Ascending aorta (tissue), 2 donors: ENCODE data around the gene COG8. TPM values are rescaled to one million over a fixed set of nuclear protein-coding genes. Genes with fewer than 3 reads are reported as not detected.

Experiments
- DNase-seq, 2 donors: peaks; one replicate each; pipeline ENCODE4 v3.0.0-alpha.2; 2019; ENCODE audit warnings: low spot score in 2 of 2
- H3K27ac ChIP-seq, 2 donors: fragments of 200-600 bp; sonication (generic); one replicate each; pipeline ENCODE4 v1.5.1; 2016 to 2017; ENCODE audit warnings: mild to moderate bottlenecking in 1 of 2
- H3K27me3 ChIP-seq: fragments of 200-600 bp; sonication (generic); one replicate; pipeline ENCODE4 v1.5.1; 2017
- H3K36me3 ChIP-seq, 2 donors: fragments of 200-600 bp; sonication (generic); one replicate each; pipeline ENCODE4 v1.5.1; 2016
- H3K4me1 ChIP-seq, 2 donors: fragments of 200-600 bp; sonication (generic); one replicate each; pipeline ENCODE4 v1.5.1; 2016 to 2017; ENCODE audit warnings: mild to moderate bottlenecking in 1 of 2
- H3K4me3 ChIP-seq, 2 donors: fragments of 200-600 bp; sonication (generic); one replicate each; pipeline ENCODE4 v1.5.1; 2016 to 2017; ENCODE audit warnings: mild to moderate bottlenecking in 1 of 2
- H3K9me3 ChIP-seq, 2 donors: fragments of 200-600 bp; sonication (generic); one replicate each; pipeline ENCODE4 v1.5.1; 2016
- intact Hi-C: fragments of 100-400 bp; cut with DNase I; formaldehyde crosslinking; loops from one replicate; pipeline ENCODE4 v1.15.1; 2023
- total RNA-seq: library from RNA; depleted of rRNA; stranded (reverse); fragments of >200 nt; gene quantifications from one replicate; pipeline ENCODE4 v1.1.0, GENCODE V29; 2016
- TF ChIP-seq, protein P1 (sequence below), 3 experiments: fragments of 200-600 bp in 2 of 3; fragments of 450-650 bp in 1 of 3; sonication (generic) in 2 of 3; IDR thresholded peaks; one replicate each; pipeline ENCODE4 v1.5.1; 2016 to 2019; ENCODE audit warnings: antibody characterized with exemption in 3 of 3, mild to moderate bottlenecking in 1 of 3, moderate library complexity in 1 of 3

COG8 gene
- total RNA-seq, 1 donor from 2014 or later, result 24.7 TPM

DNA sequence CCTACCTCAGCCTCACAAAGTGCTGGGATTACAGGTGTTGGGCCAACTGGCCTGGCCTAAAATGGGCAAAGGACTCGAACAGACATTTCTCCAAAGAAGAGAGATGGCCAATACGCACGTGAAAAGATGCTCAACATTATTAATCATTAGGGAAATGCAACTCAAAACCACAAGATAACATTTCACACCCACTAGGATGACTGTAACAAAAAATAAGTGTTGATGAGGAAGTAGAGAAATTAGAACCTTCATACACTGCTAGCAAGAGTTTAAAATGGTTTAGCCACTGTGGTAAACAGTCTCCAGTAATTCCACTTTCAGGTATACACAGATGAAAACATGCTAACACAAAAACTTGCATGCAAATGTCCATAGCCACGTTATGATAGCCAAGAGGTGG, 6.6 kb upstream of the COG8 start:
- Histone ChIP-seq H3K36me3 (peaks cover 3 to 5% of the 10 kb centered on the region in 2 donors), H3K9me3 (no peaks in the 10 kb centered on the region), H3K27ac (no peak overlapping the region), H3K4me3 (no peak overlapping the region), H3K27me3 (no peaks in the 10 kb centered on the region), H3K4me1 (peaks cover 0 to under 1% of the 10 kb centered on the region in 2 donors)
- TF ChIP-seq, protein P1, sequence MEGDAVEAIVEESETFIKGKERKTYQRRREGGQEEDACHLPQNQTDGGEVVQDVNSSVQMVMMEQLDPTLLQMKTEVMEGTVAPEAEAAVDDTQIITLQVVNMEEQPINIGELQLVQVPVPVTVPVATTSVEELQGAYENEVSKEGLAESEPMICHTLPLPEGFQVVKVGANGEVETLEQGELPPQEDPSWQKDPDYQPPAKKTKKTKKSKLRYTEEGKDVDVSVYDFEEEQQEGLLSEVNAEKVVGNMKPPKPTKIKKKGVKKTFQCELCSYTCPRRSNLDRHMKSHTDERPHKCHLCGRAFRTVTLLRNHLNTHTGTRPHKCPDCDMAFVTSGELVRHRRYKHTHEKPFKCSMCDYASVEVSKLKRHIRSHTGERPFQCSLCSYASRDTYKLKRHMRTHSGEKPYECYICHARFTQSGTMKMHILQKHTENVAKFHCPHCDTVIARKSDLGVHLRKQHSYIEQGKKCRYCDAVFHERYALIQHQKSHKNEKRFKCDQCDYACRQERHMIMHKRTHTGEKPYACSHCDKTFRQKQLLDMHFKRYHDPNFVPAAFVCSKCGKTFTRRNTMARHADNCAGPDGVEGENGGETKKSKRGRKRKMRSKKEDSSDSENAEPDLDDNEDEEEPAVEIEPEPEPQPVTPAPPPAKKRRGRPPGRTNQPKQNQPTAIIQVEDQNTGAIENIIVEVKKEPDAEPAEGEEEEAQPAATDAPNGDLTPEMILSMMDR (IDR thresholded peaks at IDR 0.05), result no peak
- intact Hi-C loops, result no loop called here
- no peak for DNase-seq

DNA sequence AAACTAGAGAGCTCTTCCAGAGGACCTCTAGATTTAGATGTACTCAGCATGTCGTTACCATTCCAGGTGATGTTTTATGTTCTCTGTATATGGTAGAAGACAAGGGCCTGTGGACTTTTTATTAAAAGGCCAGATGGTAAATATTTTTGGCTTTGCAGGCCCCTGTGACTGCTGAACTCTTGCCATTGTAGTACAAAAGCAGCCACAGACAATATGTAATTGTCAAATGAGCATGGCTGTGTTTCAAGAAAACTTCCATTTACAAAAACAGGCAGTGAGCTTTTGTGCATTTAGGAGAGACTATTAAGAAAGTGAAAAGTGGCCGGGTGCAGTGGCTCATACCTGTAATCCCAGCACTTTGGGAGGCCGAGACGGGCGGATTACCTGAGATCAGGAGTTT, 4.8 kb upstream of the COG8 start:
- DNase-seq, result no peak
- TF ChIP-seq, protein P1 (IDR thresholded peaks at IDR 0.05), result no peak
- intact Hi-C loops, result no loop called here
- Histone ChIP-seq H3K36me3 (peaks cover 0 to 5% of the 10 kb centered on the region in 2 donors), H3K27ac (no peak overlapping the region), H3K9me3 (no peaks in the 10 kb centered on the region), H3K27me3 (no peaks in the 10 kb centered on the region), H3K4me3 (no peak overlapping the region), H3K4me1 (peaks cover 5 to 9% of the 10 kb centered on the region in 2 donors)

DNA sequence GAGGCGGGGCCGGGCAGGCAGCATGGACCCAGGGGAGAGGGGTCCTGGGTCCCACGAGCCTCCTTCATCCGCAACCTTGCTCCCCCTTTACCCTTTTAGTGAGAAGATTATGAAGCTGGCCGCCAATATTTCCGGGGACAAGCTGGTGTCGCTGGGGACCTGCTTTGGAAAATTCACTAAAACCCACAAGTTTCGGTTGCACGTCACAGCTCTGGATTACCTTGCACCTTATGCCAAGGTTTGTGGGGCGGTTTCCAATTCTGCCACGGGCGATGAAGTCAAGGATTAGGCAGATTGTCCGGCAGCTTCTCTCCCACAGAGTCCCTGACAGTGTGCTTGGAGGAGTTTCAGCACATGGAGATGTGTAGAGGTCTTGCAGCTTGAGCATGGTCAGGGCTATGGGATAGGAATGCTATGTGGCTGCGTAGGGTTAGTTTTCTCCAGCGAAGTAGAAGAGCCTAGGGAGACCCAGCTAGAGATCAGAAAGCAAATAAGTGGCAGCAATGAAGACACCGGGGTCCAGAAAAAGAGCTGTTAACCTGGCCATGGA, 806 bp upstream of the COG8 start:
- intact Hi-C loops, result no loop called here
- Histone ChIP-seq H3K27me3 (no peaks in the 10 kb centered on the region), H3K4me3 (peak overlapping the region; percentile 93 to 95), H3K36me3 (peaks cover 15 to 17% of the 10 kb centered on the region in 2 donors), H3K27ac (peak overlapping the region; percentile 88 to 91), H3K9me3 (no peaks in the 10 kb centered on the region), H3K4me1 (peaks cover 12 to 23% of the 10 kb centered on the region in 2 donors)
- no peak for DNase-seq
- TF ChIP-seq, protein P1 (IDR thresholded peaks at IDR 0.05), result no peak

DNA sequence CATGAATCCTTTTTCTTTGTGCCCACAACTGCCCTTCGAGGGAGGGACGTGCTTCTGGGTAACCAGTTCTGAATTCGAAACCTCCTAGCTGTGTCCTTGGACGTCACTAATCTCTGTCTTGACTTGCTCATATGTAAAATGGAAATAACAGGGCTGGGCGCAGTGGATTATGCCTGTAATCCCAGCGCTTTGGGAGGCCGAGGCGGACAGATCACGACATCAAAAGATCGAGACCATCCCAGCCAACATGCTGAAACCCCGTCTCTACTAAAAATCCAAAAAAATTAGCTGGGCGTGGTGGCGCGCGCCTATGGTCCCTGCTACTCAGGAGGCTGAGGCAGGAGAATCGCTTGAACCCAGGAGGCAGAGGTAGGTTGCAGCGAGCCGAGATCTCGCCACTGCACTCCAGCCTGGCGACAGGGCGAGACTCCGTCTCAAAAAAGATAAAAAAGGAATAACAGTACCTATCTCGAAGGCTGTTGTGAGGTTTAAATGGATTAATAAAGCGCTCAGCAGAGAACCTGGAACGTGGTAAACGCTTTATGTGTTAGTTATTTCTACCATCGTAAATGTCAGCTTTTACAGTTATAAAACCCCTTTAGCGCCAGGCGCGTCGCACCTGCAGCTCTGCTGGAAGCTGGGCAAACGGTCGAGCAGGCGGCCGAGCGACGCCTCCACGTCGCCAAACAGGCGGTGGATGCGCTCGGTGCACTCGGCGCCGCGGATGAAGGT, 641 bp downstream of the COG8 start:
- no peaks in the 10 kb centered on the region for H3K9me3 ChIP-seq
- H3K27me3 ChIP-seq, result no peaks in the 10 kb centered on the region
- H3K4me1 ChIP-seq, result peaks cover 12 to 23% of the 10 kb centered on the region in 2 donors
- H3K4me3 ChIP-seq, result peak overlapping the region; percentile 93 to 95
- TF ChIP-seq, protein P1 (IDR thresholded peaks at IDR 0.05), result no peak
- H3K27ac ChIP-seq, result peak overlapping the region; percentile 88 to 91
- H3K36me3 ChIP-seq, result peaks cover 29 to 30% of the 10 kb centered on the region in 2 donors
- intact Hi-C loops, result loop anchor here (1.0 to 10.0 kb wide), 3 partner anchors 8 to 1494 kb away; partner anchors contain the start of genes CENPT, NUTF2, PDF and THAP11
- DNase-seq, result no peak

DNA sequence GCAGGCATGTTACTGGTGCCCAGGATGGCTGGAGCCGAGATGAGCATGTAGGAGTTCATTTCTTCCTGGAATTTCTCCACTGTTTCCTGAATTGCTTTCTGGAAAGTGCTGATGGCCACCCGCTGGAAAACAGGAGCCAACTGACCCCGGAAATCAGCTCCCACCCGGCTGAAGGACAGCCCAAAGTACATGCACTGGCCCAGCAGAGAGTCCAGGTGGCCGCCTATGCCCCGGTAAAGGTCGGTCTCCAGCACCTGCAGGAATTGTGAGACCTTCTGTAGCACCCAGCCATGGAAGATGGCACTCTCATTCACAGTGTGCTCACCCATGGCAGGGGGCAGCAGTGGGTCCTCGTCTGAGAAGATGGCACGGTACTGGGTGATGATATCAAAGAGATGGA, 4.7 kb downstream of the COG8 start:
- no peaks in the 10 kb centered on the region for H3K9me3 ChIP-seq
- no peak for DNase-seq
- intact Hi-C loops, result loop anchor here (10.0 kb wide), 1 partner anchor 1490 kb away; the partner anchor contains the start of genes CENPT, NUTF2 and THAP11
- TF ChIP-seq, protein P1 (IDR thresholded peaks at IDR 0.05), result no peak
- no peak overlapping the region for H3K4me3 ChIP-seq
- no peak overlapping the region for H3K27ac ChIP-seq
- no peaks in the 10 kb centered on the region for H3K27me3 ChIP-seq
- H3K4me1 ChIP-seq, result peaks cover 7 to 18% of the 10 kb centered on the region in 2 donors
- H3K36me3 ChIP-seq, result peaks cover 34 to 50% of the 10 kb centered on the region in 2 donors
